IMR-90 (cell line): ENCODE measurements around the gene METTL5. TPM values are rescaled to one million over a fixed set of nuclear protein-coding genes. Genes with fewer than 3 reads are reported as not detected.

Source experiments
- ATAC-seq: fragments of 200-7000 bp; cut with Tn5 transposase; 2 replicates; pipeline ENCODE4 v1.9.1; 2020; ENCODE audit warnings: low read depth, mild to moderate bottlenecking, moderate library complexity
- BruUV-seq: library from RNA; stranded (reverse); fragments of 400-500 nt; replicated peaks from 2 replicates; lab custom pipeline; 2021; lab: Mats Ljungman, UMichigan
- CTCF ChIA-PET: fragments of 300-600 bp; formaldehyde crosslinking; extraction: SDS; loops from one replicate; lab custom pipeline; 2021; ENCODE audit warnings: antibody characterized with exemption; lab: Yijun Ruan, JAX
- POLR2A ChIA-PET: fragments of 300-600 bp; sonication (Branson Sonifier 250); formaldehyde crosslinking; loops from one replicate; lab custom pipeline; 2022; ENCODE audit warnings: antibody characterized with exemption; ENCODE audit not compliant: unreplicated experiment; lab: Charles Lee
- DNase-seq: peaks from one replicate; pipeline ENCODE4 v3.0.0; 2013
- H2AFZ ChIP-seq: replicated peaks from 2 replicates; pipeline ENCODE3; 2013; ENCODE audit warnings: low read length, mild to moderate bottlenecking; ENCODE audit not compliant: poor library complexity
- H2AK5ac ChIP-seq: 2 replicates; pipeline ENCODE4 v1.6.1; 2013; ENCODE audit warnings: low read depth, low read length, inconsistent platforms
- H2AK9ac ChIP-seq: replicated peaks from 2 replicates; pipeline ENCODE3; 2013; ENCODE audit warnings: mild to moderate bottlenecking, low read depth, low read length, moderate library complexity; ENCODE audit not compliant: poor library complexity
- H2BK120ac ChIP-seq: 2 replicates; pipeline ENCODE4 v1.6.1; 2013; ENCODE audit warnings: low read depth, low read length, inconsistent platforms
- H2BK15ac ChIP-seq: 3 replicates; pipeline ENCODE4 v1.6.1; 2013; ENCODE audit warnings: low read depth, low read length, inconsistent platforms
- H2BK20ac ChIP-seq: 2 replicates; pipeline ENCODE4 v1.6.1; 2013; ENCODE audit warnings: low read depth, mild to moderate bottlenecking, inconsistent platforms, low read length, moderate library complexity
- H2BK5ac ChIP-seq: 2 replicates; pipeline ENCODE4 v1.6.1; 2013; ENCODE audit warnings: mild to moderate bottlenecking, low read depth, low read length, inconsistent platforms; ENCODE audit not compliant: poor library complexity, severe bottlenecking
- H3K14ac ChIP-seq: replicated peaks from 2 replicates; pipeline ENCODE4 v1.6.1; 2013; ENCODE audit warnings: low read depth, low read length, inconsistent platforms
- H3K18ac ChIP-seq: 2 replicates; pipeline ENCODE4 v1.6.1; 2013; ENCODE audit warnings: low read depth, low read length, control low read depth
- H3K23ac ChIP-seq: 2 replicates; pipeline ENCODE4 v1.6.1; 2013; ENCODE audit warnings: low read depth, low read length, inconsistent platforms
- H3K27ac ChIP-seq: 2 replicates; pipeline ENCODE4 v1.5.1; 2013; ENCODE audit warnings: mild to moderate bottlenecking, control low read depth, low read length; ENCODE audit not compliant: insufficient read depth
- H3K27me3 ChIP-seq: 2 replicates; pipeline ENCODE4 v1.6.1; 2013; ENCODE audit warnings: low read length; ENCODE audit not compliant: control insufficient read depth, insufficient read depth
- H3K36me3 ChIP-seq: 2 replicates; pipeline ENCODE4 v1.6.1; 2013; ENCODE audit warnings: low read length, mixed read lengths; ENCODE audit not compliant: control insufficient read depth, insufficient read depth
- H3K4ac ChIP-seq: 2 replicates; pipeline ENCODE4 v1.6.1; 2013; ENCODE audit warnings: low read depth, low read length, inconsistent platforms
- H3K4me1 ChIP-seq: 2 replicates; pipeline ENCODE4 v1.6.1; 2013; ENCODE audit warnings: low read length, mixed read lengths; ENCODE audit not compliant: control insufficient read depth, insufficient read depth
- H3K4me2 ChIP-seq: 2 replicates; pipeline ENCODE4 v1.6.1; 2013; ENCODE audit warnings: low read depth, mild to moderate bottlenecking, control low read depth, low read length, moderate library complexity
- H3K4me3 ChIP-seq: 2 replicates; pipeline ENCODE4 v1.5.1; 2013; ENCODE audit warnings: low read depth, mild to moderate bottlenecking, control low read depth, low read length, moderate library complexity; ENCODE audit not compliant: insufficient read depth
- H3K56ac ChIP-seq: 2 replicates; pipeline ENCODE4 v1.6.1; 2013; ENCODE audit warnings: low read length, inconsistent platforms; ENCODE audit not compliant: insufficient read depth; ENCODE audit errors: extremely low read depth
- H3K79me1 ChIP-seq, 2 experiments: 2 replicates each; pipeline ENCODE4 v1.6.1; 2013; ENCODE audit warnings: low read length in 2 of 2, inconsistent platforms in 1 of 2, low read depth in 1 of 2
- H3K9ac ChIP-seq: 2 replicates; pipeline ENCODE4 v1.6.1; 2013; ENCODE audit warnings: low read depth, low read length, control low read depth
- H3K9me1 ChIP-seq: 2 replicates; pipeline ENCODE4 v1.6.1; 2013; ENCODE audit warnings: low read length, inconsistent platforms; ENCODE audit not compliant: insufficient read depth
- H3K9me3 ChIP-seq: 2 replicates; pipeline ENCODE4 v1.6.1; 2013; ENCODE audit warnings: low read length; ENCODE audit not compliant: control insufficient read depth, insufficient read depth
- H4K20me1 ChIP-seq: 2 replicates; pipeline ENCODE4 v1.6.1; 2013; ENCODE audit warnings: low read length, inconsistent platforms; ENCODE audit not compliant: insufficient read depth
- H4K5ac ChIP-seq: 2 replicates; pipeline ENCODE4 v1.6.1; 2013; ENCODE audit warnings: mild to moderate bottlenecking, low read depth, low read length, control low read depth
- H4K8ac ChIP-seq, 2 experiments: 2 replicates each; pipeline ENCODE4 v1.6.1; 2013; ENCODE audit warnings: low read depth in 2 of 2, low read length in 2 of 2, control low read depth in 1 of 2, inconsistent platforms in 1 of 2
- H4K91ac ChIP-seq: 2 replicates; pipeline ENCODE4 v1.6.1; 2013; ENCODE audit warnings: low read depth, low read length, inconsistent platforms; ENCODE audit not compliant: insufficient read depth
- BHLHE40 ChIP-seq: fragments of 150-350 bp; IDR thresholded peaks from 2 replicates; pipeline ENCODE4 v1.6.1; 2016; ENCODE audit warnings: mild to moderate bottlenecking, low read depth, low read length
- CEBPB ChIP-seq: IDR thresholded peaks from 2 replicates; pipeline ENCODE4 v1.6.1; 2012; ENCODE audit warnings: low read depth, low read length, improper control_type of control experiment
- CTCF ChIP-seq: conservative IDR thresholded peaks from 2 replicates; pipeline ENCODE4 v1.5.1; 2012; ENCODE audit warnings: mild to moderate bottlenecking, low read depth, low read length, improper control_type of control experiment
- ELK1 ChIP-seq: fragments of 150-350 bp; IDR thresholded peaks from 2 replicates; pipeline ENCODE4 v1.6.1; 2016; ENCODE audit warnings: low read depth, mild to moderate bottlenecking, low read length, moderate library complexity, borderline replicate concordance
- FOS ChIP-seq: fragments of 150-350 bp; IDR thresholded peaks from 2 replicates; pipeline ENCODE4 v1.6.1; 2016; ENCODE audit warnings: low read depth, low read length
- MAZ ChIP-seq: IDR thresholded peaks from 2 replicates; pipeline ENCODE4 v1.6.1; 2012; ENCODE audit warnings: low read depth, mild to moderate bottlenecking, low read length, improper control_type of control experiment, moderate library complexity, borderline replicate concordance
- MXI1 ChIP-seq: IDR thresholded peaks from 2 replicates; pipeline ENCODE4 v1.6.1; 2012; ENCODE audit warnings: low read depth, mild to moderate bottlenecking, low read length, moderate library complexity, borderline replicate concordance
- NFE2L2 ChIP-seq: fragments of 150-350 bp; IDR thresholded peaks from 2 replicates; pipeline ENCODE4 v1.6.1; 2016; ENCODE audit warnings: low read depth, mild to moderate bottlenecking, low read length
- POLR2A ChIP-seq: IDR thresholded peaks from 2 replicates; pipeline ENCODE4 v1.6.1; 2012; ENCODE audit warnings: mild to moderate bottlenecking, low read depth, low read length
- RAD21 ChIP-seq: IDR thresholded peaks from 2 replicates; pipeline ENCODE4 v1.6.1; 2012; ENCODE audit warnings: low read length, improper control_type of control experiment
- RCOR1 ChIP-seq: IDR thresholded peaks from 2 replicates; pipeline ENCODE4 v1.6.1; 2012; ENCODE audit warnings: mild to moderate bottlenecking, low read length, improper control_type of control experiment; ENCODE audit not compliant: insufficient replicate concordance
- RFX5 ChIP-seq: IDR thresholded peaks from 2 replicates; pipeline ENCODE4 v1.8.0; 2012; ENCODE audit warnings: low read depth, mild to moderate bottlenecking, low read length, moderate library complexity
- SMC3 ChIP-seq: fragments of 150-350 bp; IDR thresholded peaks from 2 replicates; pipeline ENCODE4 v1.6.1; 2016; ENCODE audit warnings: low read depth, mild to moderate bottlenecking, antibody characterized with exemption, low read length, moderate library complexity
- dilution Hi-C: fragments of 300-500 bp; cut with HindIII; formaldehyde crosslinking; loops from one replicate; pipeline ENCODE4 v1.14.3; 2018; ENCODE audit warnings: low sequenced_read_pairs; ENCODE audit not compliant: unreplicated experiment
- in situ Hi-C: fragments of 300-500 bp; cut with MboI; formaldehyde crosslinking; loops from 3 replicates; pipeline ENCODE4 v1.14.3; 2019; ENCODE audit warnings: low sequenced_read_pairs, inconsistent platforms, mixed read lengths
- intact Hi-C: fragments of 100-400 bp; cut with micrococcal nuclease; formaldehyde crosslinking; loops from 2 replicates; pipeline ENCODE4 v1.10.0; 2022
- polyA plus RNA-seq, 3 experiments: library from polyadenylated mRNA; depleted of rRNA; stranded (reverse); fragments of >200 nt; gene quantifications; 2 replicates each; pipeline ENCODE4 v1.2.3, GENCODE V29; 2012; ENCODE audit warnings: low replicate concordance in 1 of 3
- total RNA-seq: library from RNA; depleted of rRNA; stranded (reverse); fragments of >200 nt; gene quantifications from 2 replicates; pipeline ENCODE4 v1.2.3, GENCODE V29; 2012

Gene METTL5
- total and polyA plus RNA-seq, 2 of the 4 experiments (the other 2 are of a cell fraction): 38.3 to 49.8 TPM

- Histone ChIP-seq H2BK120ac (no peak overlapping the region), H4K8ac (no peak overlapping the region), H4K20me1 (0 out of 2 replicates have a peak, but pooled peaks cover 3% of the 10 kb centered on the region), H3K4me2 (no peak overlapping the region), H3K9ac (no peak overlapping the region), H3K9me3 (no peaks in the 10 kb centered on the region), H4K5ac (no peak overlapping the region), H2AK9ac (no peak overlapping the region), H2AFZ (no peak overlapping the region), H2BK20ac (no peak overlapping the region), H2AK5ac (no peak overlapping the region), H3K23ac (no peak overlapping the region), H3K4ac (no peak overlapping the region), H3K18ac (no peak overlapping the region), H3K4me3 (no peak overlapping the region), H3K79me1 (peaks cover 2 to 28% of the 10 kb centered on the region in 2 experiments; a peak in 2 of 4 replicates), H4K91ac (no peak overlapping the region), H3K36me3 (peaks cover 38% of the 10 kb centered on the region), H3K14ac (no peak overlapping the region), H2BK15ac (no peak overlapping the region), H3K4me1 (peaks cover 6% of the 10 kb centered on the region), H3K9me1 (no peaks in the 10 kb centered on the region), H3K56ac (no peak overlapping the region), H3K27me3 (no peaks in the 10 kb centered on the region), H2BK5ac (peak overlapping the region; percentile 93), H3K27ac (no peak overlapping the region; the same call in 1 of the 2 replicates)
- intact Hi-C loops (no loop called here), in situ Hi-C loops (loop anchor here (25.0 kb wide), 1 partner anchor 1131 kb away; the partner anchor contains the start of gene GORASP2), dilution Hi-C loops (no loop called here)
- DNase-seq (no peak), ATAC-seq (no peak)
- TF ChIP-seq NFE2L2: no peak
- no peak for TF ChIP-seq BHLHE40
- no peak for TF ChIP-seq RAD21
- no peak for TF ChIP-seq CEBPB
- no peak for TF ChIP-seq RCOR1
- TF ChIP-seq MXI1: no peak
- TF ChIP-seq RFX5: no peak
- TF ChIP-seq POLR2A: no peak
- TF ChIP-seq ELK1: no peak
- no peak for TF ChIP-seq CTCF
- TF ChIP-seq SMC3: no peak
- TF ChIP-seq MAZ: no peak
- TF ChIP-seq FOS: no peak
- CTCF ChIA-PET: no interaction called here
- POLR2A ChIA-PET: no interaction called here
- no TSS peak for BruUV-seq
Measured at GRCh38 chr2:169806586-169806985, 18.1 kb downstream of the METTL5 start.
